HG02840 (cell line): ENCODE measurements around the gene KCTD3.

Experiments
- ATAC-seq: cut with Tn5 transposase; IDR thresholded peaks from one replicate; pipeline ENCODE4 v1.9.1; 2021; ENCODE audit warnings: mild to moderate bottlenecking, moderate library complexity, moderate number of reproducible peaks; ENCODE audit not compliant: unreplicated experiment, low FRiP score

The KCTD3 gene

DNA sequence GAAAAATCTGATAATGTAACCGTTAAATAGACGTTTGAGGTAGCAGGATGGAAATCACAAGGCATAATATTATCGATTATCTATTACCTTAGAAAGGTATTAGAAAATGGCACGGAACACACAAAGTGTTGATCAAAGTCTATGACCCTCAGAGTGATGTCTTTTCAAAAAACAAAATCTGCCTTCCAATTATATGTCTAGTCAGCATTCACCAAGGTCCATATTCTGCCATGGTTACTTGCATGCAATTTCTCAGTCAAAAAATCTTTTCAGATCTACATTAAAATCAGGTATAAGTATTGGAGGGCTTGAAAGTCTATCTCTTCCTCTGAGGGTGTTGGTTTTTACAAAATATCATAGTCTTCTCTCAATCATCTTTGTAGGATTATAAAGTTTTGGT, 81.9 kb downstream of the KCTD3 start:
- no peak for ATAC-seq

DNA sequence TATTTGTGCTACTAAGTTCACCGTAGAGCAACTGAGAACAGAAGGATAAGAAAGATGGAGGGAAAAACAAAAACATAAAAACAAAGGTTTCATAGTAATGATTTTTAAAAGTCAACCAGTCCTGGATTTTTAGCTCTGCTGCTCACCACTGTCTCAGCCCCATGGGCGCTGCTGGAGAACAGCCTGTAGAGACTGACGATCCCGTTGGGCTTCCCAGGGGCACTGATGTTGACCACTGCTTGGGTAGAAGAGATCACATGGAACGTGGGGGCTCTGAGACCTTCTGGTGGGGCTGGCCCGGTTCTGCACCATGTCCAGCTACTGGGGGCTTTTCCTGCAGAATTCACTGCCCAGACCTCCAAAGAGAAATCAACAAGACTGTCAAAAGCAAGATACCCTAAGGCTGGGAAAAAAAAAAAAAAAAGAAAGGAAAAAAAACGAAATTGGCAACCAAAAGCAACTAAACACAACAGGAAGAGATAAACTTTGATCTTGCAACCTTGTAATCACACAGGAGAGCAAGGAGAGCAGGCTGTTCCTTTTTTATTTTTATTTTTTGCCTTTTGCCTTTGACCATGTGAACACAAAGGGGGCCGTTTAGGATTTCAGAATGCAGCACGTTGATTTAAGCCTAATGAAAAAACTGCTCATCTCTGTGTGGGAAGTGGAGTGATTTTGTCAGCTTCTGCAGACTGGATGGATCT, 83.5 kb downstream of the KCTD3 start:
- ATAC-seq: no peak

DNA sequence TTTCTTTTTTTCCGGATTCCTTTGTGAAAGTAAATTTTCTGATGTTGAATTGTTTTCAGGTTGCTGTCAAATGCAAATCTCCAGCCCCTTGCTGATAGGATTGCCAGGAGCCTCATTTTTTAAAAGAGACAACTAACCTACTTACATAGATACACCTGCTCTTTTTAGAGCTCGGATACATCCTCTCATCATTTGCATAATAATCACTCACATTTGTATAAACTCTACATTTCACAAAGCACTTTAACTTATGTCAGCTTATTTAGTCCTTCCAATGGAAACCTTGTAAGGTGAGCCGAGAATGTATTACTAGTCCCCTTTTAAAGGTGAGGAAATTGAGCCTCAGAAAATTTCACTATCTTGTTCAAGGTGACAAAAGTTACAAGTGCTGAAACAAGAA, 84.8 kb downstream of the KCTD3 start:
- no peak for ATAC-seq

DNA sequence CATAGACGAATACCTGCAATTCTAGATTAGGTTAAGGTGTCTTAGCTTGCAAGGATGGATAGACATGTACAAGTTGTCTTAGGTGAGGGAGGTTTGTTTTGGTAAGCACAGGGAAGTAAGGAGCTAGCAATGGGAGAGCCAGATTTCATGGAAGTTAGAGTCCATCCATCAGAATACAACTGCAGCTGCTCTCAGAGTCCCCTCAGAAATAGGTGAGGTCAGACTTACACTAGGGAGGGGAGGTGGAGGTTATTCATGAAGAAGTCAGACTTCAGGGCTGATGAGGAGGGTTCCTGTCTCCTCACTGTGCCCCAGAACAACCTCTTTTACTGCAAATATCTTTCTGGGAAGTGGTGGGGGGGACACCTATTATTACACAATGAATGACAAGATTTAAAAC, 85.3 kb downstream of the KCTD3 start:
- ATAC-seq: no peak

DNA sequence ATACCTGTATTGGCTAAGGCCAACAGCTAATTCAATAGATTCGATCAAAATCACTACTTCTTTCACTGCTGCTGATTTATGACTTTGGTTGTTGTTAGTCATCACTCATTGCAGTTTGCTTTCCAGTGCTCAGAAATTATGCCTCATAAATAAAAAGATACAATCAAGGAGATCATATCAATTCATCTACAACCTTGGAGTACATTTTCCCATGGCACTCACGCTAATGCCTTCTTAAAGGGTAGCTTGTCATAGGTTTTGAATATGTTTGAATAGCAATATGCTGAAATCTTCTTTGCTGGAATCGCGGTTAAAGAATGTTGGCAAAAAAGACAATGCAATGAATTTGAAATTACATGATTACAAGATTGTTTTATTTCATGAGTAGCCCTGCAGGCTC, 89.9 kb downstream of the KCTD3 start:
- no peak for ATAC-seq

- ATAC-seq: no peak
These were observed 93.2 kb downstream of the KCTD3 start for GRCh38 chr1:215660259-215660658.

GRCh38 chr1:215661033-215661432, 93.9 kb downstream of the KCTD3 start:
- ATAC-seq: no peak

- ATAC-seq: no peak
These were observed 98.1 kb downstream of the KCTD3 start for GRCh38 chr1:215665215-215665614.

DNA sequence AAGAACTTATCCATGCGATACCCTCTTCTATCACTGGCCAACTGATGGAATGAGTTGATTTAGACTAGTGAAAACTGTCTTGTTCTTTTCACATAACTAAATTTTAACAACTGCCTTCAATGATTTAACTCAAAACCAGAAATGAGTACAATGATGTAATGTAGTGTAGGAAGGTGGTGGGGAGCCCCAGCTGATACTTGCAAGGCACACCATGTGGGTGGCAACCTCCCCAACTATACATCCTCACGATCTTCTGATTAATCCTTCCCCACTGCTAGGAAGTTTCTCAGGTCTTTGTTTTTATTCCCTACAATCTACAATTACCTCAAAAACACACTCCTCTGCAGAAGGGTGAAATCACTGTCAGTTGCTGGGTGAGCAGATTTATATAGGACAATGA, 100.7 kb downstream of the KCTD3 start:
- no peak for ATAC-seq

DNA sequence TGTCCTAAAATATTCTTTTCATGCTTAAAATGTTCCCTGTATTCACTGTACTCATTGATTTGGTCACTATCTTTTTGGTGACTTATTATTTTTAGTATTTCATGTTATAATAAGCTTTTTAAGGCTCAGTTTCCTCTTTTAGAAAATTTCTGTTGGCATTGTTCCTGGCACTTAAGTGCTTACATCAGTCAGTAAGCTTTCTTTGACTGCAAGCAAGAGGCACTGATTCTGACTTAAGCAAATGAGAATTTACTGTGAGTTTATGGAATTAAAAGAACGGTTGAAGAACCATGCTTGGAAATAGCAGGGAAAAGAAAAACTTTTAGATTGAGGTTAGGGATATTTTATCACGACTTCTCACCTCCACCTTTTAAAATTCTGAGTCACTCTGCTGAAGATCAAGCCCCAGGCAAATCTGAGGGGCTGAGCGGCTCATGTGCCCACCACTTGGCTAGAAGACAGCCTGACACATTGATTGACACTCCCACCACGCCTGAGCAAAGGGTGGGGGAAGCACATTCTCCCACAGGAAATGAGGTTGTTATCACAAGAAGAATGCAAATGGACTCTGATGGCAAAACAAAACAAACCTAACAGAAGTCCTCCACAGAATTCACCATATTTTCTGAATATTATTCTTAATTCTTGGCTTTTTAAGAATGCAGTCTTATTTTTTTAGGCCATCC, 102.8 kb downstream of the KCTD3 start:
- ATAC-seq: no peak
